ENCODE results near the gene CGB7.
A peak's percentile ranks its signal among the peaks of the same experiment; 100 is the strongest.
"Not testable (repeated sequence)": the region's sequence is repeated elsewhere in the genome, so short reads cannot be mapped to it uniquely, and the experiment has no call there.

Gene CGB7

DNA sequence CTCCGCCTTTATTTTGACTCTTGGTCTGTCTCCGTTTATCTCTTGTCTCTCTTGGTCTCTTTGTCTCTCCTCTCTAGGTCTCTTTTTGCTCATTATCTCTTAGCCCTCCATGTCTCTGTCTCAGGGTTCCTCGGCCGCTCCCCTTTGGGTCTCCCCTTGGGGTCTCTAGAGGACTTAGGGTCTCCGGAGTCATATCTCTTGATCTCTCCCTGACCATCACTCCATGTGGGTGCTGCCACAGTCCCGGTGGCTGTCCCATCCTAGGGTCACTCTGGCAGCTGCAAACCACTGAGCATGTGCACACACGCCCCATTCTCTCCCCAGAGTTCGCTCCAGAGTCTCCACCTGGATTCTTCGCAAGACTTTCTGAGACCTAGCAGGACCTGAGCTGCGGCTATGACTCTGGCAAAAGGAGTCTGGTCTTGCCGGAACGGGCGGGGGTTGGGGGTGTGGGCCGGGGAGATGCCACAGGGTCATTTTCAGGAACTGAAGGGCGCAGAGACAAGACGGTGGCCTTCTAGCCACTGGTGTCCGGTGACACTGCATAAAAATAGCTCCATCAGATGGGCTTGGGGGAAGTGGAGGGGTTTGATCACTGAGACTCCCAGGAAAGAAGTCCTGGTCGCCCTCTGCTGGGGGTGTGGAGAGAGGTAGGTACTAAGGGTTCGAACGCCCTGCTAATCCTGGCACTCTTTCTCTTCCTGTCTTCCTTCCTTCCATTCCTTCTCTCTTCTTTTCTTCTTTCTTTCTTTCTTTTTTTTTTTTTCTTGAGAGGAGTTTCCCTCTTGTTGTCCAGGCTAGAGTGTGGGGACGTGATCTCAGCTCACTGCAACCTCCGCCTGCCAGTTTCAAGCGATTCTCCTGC is 16.2 kb upstream of the CGB7 start:
- peak; percentile 83 for DNase-seq

DNA sequence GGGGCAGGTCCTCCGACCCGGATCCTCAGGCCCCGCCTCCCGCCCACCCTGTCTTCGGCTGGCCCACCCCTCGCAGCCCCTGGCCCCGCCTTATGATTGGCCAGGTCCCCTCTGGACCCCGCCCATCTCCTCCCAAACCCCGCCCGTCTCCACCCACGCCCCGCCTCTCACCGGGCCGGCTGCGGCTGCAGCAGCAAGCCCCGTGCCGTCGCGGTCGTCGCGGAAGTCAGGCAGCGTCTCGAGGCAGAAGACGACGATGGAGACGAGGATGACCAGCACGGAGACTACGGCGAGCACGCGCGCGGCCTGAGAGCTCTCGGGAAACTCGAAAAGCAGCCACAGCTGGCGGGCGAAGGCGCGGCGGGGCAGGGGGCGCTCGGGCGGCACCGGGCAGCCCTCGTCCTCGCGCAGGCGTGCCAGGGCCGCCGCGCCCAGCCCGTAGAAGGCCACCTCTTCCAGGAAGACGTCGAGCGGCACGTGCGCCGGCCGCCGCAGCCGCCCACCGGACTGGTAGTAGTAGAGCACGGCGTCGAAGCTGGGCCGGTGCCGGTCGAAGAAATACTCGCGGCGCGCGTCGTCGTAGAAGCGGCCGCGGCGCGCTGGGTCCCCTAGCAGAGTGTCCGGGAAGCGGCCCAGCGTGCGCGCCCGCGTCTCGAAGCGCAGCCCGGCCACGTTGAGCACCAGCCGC is 14.5 kb upstream of the CGB7 start:
- peak; percentile 84 for DNase-seq

DNA sequence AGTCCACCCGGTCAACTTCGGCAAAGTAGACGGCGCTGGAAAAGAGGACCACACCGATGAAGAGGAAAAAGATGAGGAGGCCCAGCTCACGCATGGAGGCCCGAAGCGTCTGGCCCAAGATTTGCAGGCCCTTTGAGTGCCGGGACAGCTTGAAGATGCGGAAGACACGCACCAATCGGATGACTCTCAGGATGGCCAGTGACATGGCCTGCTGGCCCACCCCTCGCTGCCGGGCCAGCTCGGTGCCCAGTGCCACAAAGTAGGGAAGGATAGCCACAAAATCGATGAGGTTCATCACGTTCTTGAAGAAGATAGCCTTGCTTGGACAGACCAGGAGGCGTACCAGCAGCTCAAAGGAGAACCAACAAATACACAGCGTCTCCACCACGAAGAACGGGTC is 12.9 kb upstream of the CGB7 start:
- no peak for DNase-seq

DNA sequence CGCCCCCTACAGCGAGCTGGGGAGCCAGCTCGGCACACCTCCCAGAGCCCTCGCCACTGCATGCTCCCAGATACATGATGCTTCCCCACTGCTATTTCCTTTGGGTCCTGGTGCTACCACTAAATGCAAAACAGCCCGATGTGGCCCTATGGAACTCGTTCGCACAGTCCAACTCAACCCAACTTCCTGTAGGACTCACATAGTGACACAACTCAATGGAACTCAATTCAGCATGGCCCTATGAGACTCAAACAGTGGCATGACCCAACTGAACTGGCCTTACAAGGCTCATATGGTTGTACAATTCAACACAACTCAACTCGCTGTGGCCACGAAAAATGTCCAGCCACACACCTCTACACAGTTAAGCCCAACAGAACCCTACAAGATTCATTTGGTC is 11.5 kb upstream of the CGB7 start:
- no peak for DNase-seq

DNA sequence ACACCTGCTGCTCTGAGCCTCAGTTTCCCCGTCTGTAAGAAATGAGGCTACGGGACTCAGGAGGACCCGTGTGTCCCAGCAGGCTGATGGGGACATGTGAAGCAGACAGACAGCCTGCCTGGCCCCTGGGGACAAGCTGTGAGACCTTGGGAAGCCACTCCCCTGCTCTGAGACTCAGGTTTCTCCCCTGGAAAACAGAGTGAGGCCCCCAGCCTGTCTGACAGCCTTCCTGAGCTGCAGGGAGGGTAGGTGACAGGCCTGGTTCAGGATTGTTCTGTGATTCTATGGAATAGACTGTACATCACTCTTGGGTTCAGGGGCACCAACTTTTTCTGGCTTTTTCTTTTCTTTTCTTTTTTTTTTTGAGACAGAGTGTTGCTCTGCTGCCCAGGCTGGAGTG is 10.0 kb upstream of the CGB7 start:
- DNase-seq, result peak; percentile 24

DNA sequence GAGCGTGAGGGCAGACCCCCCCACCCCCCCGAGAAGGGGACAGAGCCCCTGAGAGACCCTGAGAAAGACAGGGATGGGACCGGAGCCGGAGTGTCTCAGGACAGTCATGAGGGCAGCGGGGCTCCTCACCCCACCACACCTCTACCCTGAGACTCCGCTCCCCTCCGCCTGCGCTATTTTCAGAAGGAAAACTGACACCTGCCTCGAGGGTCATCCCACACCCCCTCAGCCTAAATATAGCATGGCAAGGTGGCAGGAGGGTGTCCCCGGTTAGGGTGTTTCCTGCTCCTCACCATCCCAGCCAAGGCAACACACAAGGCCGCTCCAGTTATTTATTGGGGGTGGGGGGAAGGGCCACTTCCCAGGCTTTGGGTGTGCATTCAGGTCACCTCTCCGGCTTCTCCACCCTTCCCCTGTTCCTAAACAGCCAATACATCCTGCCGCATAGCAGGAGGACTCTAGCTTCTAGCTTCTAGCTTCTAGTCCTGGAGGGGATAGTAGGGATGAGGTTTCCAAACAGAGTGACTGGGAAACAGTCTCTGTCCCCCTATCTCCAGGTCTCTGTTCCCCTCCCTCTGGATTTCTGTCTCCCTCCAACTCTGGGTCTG is 8.5 kb upstream of the CGB7 start:
- DNase-seq, result peak; percentile 21

DNA sequence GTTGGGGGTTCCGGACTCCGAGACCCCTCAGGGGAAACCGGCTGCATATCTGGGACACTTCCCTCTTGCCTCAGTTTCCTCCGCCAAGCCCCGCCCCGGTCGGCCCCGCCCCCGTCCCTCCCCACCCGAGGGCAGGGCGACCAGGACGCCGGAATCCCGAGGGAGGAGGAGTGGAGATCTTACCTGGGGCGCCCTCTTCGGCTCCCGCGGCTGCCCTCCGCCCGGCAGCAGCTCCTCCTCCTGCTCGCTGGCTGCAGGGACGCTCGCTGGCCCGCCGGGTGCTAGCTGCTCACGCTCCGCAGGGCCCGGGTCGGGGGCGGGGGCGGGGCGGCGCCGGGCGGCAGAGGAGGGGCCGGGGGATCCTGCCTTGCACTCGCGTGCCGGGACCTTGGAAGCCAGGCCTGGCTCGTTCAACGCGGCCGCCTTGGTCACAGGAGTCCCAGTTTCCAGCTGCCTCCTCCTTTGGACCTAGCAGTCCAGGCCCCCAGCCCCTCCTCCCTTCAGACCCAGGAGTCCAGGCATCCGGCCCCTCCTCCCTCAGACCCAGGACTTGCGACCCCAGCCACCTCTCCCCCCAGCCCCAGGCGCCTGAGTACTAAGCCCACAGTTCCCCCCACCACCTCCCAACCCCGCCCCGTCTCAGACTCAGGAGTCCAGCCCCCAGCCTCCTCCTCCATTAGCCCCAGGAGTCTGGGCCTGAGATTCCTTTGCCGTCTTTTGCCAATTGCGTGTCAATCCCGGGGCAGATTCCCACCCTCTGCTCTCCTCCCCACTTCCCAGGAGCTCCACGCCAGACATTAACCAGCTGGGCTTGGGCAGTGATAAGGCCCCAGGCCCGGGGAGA is 7.4 kb upstream of the CGB7 start, which contains the start of gene NTF4:
TSS of gene NTF4 (minus strand) at position 51 of the 844 bp plus-strand sequence. CDS start 2,821 bp downstream, outside the sequence.
- DNase-seq, result peak; percentile 43

DNA sequence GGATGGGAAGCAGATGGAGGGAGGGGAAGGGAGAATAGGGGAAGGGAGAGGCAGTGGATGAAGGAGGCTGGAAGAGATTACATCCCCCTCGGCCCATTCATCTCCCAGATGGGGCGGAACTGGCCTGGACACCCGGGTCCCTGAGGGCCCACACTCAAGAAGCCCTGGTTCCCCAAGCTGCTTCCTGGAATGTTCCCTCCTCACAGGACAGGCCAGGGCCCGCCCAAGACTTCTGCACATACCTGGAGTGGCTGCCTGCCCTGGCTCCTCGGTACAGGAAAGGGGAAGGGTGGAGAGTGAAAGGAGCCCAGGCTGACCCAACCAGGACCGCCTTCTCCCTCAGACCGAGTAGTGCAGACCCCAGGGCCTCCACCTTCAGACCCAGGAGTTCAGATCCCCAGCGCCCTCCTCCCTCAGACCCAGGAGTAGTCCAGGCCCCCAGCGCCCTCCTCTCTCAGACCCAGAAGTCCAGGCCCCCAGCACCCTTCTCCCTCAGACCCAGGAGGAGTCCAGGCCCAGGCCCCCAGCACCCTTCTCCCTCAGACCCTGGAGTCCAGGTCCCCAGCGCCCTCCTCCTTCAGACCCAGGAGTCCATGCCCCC is 6.6 kb upstream of the CGB7 start:
- DNase-seq, result no peak

DNA sequence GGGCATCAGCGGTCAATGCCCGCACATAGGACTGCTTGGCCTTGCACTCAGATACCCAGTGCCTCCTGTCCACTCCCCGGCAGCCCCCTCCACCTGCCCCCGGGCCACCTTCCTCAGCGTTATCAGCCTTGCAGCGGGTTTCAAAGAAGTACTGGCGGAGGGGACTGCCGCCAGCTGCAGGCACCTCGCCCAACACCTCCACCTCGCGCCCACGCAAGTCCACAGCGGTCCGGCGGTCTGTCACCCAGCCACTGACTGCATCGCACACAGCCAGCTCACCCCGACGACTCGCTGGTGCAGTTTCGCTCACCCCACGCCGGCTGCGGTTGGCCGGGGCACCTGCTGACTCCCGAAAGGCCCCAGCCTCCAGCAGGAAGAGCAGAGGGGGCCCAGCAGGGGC is 3.9 kb upstream of the CGB7 start:
- DNase-seq, result no peak

DNA sequence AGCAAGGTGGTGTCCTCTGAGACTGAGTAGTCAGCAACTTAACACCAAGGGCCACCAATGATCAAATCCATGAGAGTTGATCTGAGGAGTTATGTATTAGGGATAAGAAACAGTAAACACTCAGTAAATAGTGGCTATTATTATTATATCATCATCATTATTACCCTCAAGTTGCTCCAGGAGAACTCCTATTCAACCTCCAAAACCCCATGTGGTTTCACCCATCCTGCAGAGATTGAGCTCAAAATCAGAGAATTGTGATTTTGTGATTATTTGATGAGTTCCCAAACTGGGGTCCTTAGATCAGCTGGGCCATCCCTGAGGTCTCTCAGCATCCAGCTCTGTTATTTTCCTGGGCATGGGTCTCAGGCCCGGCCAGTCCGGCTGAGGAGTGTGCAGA is 3.5 kb upstream of the CGB7 start:
- DNase-seq, result no peak

DNA sequence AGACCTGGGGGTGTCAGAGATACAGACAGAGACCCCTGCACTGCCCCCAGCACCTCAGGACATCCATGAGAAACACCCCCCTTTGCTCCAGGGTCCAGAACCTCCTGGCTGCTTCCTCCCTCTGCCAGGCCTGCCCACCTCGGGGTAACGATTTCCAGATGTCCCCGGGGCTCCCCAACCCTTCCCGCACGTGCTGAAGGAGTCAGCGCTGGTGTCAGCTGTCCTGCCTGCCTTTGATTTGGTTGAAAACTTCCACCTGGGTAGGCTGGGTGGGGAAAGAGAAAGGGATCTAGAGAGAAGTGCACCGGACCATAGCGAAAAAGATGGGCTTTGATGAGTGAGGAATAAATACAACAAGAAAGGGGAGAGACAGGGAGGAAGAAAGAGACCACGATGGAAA is 1.5 kb upstream of the CGB7 start:
- DNase-seq, result no peak

DNA sequence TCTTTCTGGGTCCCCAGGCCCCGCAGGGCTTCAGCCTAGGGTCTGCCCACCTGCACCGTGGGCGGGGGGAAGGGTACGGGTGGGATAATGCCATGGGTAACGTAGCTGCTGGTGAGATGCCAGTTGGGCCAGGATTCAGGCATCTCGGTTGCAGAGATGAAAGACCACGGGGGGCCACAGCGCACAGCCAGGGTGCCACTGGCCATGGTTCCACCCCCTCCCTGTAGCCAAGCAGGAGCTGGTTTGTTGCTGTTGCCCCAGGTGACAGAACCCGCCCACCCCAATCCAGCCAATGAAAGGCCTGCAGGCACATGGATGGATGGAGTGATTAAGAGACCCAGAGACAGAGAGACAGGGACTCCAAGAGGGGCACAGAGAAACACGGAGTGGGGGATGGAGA is 1.0 kb upstream of the CGB7 start:
- peak; percentile 73 for DNase-seq

DNA sequence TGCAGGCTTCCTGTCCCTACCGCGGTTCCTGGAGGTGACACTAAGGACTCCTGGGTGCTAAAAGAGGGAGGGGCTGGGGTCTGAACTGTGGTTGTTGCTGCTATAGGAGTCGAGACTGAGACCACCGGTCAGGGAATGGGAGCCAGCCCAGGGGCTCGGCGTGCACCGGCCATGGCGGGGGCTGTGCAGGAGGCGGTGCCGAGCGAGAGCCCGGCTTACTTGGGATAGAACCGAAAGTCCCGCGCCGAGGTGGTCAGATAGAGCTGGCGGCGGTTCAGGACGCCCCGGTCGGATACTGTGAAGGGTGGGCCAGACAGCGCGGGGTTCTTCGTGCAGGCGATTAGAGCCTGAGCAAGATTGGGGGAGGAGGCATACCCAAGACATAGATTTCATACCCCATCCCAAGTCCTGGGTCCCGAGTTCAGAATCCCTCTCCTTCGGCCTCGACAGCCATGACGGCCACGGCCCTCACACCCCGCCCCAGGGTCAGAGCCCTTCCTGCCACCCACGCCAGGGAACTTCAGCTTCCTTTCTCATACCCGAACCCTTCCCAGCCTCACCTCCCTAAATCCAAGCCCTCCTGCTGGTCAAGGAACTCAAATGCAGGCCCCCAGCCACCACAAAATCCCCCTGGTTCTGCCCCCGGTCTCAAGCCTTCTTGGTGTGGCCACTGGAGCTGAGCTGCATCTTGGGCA is 500 bp downstream of the CGB7 start:
- not testable (repeated sequence) for DNase-seq

DNA sequence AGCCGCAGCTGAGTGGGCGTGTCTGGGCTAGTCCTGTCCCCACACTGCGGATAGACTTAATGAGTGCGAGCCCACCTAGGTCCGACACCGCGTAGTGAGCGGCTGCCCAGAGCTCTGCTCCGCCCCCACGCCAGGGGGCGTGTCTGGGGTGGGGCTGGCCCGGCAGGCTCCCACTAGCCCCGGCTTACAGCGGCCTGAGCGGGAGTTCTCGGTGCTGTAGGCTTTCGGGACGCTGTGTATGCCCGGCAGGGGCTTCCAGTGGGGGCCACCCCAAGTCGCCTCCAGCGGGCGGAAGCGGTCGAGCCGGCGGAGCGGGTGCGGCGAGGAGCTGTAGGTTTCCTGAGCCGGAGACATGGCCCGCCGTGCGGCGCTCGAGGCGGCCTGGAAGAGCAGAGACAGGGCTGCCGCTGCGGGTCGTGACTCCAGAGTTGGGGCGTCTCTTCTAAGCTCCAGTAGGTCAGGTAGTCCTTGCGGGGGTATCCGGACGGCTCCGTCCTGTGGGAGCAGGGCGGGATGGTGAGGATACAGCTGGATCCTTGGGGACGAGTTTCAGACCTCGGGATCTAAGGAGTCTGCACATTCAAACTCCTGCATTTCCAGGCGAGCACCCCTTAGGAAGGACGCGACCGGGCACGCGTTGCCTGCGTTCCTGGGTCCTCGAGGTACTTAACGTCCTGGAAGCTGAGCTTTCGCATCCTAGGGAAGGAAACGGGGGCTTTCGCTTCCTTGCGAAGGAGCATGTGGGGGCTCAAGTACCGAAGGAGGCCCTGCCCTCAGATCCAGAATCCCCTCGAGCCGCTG is 1.2 kb downstream of the CGB7 start:
- peak; percentile 78 for DNase-seq

DNA sequence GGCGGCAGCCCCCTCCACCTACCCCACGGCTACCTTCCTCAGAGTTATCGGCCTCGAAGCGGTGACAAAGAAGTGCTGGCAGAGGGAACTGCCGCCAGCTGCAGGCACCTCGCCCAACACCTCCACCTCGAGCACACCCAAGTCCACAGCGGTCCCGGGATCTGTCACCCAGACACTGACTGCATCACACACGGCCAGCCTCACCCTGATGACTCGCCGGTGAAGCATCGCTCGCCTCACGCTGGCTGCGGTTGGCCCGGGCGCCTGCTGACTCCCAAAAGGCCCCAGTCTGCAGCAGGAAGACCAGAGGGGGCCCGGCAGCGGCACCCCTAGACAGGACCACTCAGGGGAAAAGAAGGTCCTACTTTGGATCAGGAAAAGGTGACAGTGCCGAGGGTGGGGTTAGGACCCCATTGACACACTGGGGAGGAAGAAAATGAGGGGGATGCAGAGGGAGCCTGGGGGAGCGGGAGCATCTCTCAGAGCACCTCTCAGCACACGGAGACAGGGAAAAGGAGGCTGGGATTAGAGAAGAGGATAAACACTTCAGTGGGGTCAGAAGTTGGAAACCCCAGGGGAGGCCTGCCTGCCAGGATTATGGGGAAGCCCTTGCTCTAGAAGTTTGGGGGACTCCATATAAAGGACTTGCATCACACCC is 7.0 kb downstream of the CGB7 start:
- not testable (repeated sequence) for DNase-seq

DNA sequence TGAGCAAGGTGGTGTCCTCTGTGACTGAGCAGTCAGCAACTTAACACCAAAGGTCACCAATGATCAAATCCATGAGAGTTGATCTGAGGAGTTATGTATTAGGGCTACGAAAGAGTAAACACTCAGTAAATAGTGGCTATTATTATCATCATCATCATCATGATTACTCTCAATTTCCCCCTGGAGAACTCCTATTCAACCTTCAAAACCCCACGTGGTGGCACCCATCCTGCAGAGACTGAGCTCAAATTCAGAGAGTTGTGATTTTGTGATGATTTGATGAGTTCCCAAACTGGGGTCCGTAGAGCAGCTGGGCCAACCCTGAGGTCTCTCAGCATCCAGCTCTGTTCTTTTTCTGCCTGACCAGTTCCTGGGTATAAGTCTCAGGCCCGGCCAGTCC is 7.7 kb downstream of the CGB7 start:
- DNase-seq, result not testable (repeated sequence)

DNA sequence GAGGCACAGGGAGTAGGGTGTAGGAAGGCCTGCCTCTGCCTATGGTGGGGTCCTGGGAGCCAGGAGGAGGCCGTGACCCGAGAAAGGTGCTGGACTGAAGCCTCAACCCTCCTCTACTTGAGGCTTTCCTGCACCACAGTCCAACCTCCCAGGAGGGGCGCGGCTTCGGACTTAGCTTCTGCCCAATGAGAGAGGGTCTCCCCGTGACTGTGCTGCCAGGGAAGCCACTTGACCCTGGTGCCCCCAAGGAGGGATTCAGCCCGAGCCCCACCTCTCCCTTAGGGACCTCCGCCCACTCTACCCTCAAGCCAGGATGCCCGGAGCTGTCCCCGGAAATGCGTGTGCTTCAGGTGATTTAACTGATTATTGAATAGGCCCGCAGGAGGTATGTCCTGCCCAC is 8.5 kb downstream of the CGB7 start, which contains the start of gene CGB8:
TSS of gene CGB8 (minus strand) at position 101 of the 400 bp plus-strand sequence. CDS start 372 bp downstream, outside the sequence.
- not testable (repeated sequence) for DNase-seq

DNA sequence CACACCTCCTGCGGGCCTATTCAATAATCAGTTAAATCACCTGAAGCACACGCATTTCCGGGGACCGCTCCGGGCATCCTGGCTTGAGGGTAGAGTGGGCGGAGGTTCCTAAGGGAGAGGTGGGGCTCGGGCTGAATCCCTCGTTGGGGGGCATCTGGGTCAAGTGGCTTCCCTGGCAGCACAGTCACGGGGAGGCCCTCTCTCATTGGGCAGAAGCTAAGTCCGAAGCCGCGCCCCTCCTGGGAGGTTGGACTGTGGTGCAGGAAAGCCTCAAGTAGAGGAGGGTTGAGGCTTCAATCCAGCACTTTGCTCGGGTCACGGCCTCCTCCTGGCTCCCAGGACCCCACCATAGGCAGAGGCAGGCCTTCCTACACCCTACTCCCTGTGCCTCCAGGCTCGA is 14.0 kb downstream of the CGB7 start, which contains the start of gene CGB5:
TSS of gene CGB5 (plus strand) at position 301 of the 400 bp plus-strand sequence. CDS start 362 bp downstream, outside the sequence.
- not testable (repeated sequence) for DNase-seq

DNA sequence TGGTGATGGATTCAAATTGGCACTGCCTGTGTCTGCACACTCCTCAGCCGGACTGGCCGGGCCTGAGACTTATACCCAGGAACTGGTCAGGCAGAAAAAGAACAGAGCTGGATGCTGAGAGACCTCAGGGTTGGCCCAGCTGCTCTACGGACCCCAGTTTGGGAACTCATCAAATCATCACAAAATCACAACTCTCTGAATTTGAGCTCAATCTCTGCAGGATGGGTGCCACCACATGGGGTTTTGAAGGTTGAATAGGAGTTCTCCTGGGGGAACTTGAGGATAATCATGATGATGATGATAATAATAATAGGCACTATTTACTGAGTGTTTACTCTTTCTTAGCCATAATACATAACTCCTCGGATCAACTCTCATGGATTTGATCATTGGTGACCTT is 14.9 kb downstream of the CGB7 start:
- DNase-seq, result not testable (repeated sequence)

DNA sequence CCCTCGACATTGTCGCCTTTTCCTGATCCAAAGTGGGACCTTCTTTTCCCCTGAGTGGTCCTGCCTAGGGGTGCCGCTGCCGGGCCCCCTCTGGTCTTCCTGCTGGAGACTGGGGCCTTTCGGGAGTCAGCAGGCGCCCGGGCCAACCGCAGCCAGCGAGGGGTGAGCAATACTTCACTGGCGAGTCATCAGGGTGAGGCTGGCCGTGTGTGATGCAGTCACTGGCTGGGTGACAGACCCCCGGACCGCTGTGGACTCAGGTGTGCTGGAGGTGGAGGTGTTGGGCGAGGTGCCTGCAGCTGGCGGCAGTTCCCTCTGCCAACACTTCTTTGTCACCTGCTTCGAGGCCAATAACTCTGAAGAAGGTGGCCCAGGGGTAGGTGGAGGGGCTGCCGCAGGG is 15.4 kb downstream of the CGB7 start:
- no peak for DNase-seq

All from NCI-H82 (cell line).